Activated CD8-positive, alpha-beta T cell treated with anti-CD3 and anti-CD28 coated beads for 36 hours (primary cell): ENCODE results near the gene SMCO1. TPM values are rescaled to one million over a fixed set of nuclear protein-coding genes. Genes with fewer than 3 reads are reported as not detected.
A peak's percentile ranks its signal among the peaks of the same experiment; 100 is the strongest.
"Not testable (repeated sequence)": the region's sequence is repeated elsewhere in the genome, so short reads cannot be mapped to it uniquely, and the experiment has no call there.

Source experiments
- ATAC-seq: fragments of 200-7000 bp; cut with Tn5 transposase; one replicate; pipeline ENCODE4 v1.10.0; 2021; ENCODE audit warnings: mild to moderate bottlenecking, moderate library complexity
- CTCF ChIA-PET: fragments of 350-600 bp; sonication (Branson Sonifier 250); formaldehyde crosslinking; loops from one replicate; lab custom pipeline; 2021; ENCODE audit warnings: antibody characterized with exemption; lab: Charles Lee
- POLR2A ChIA-PET: fragments of 350-600 bp; sonication (Branson Sonifier 250); formaldehyde crosslinking; loops from one replicate; lab custom pipeline; 2021; ENCODE audit warnings: antibody characterized with exemption; lab: Charles Lee
- DNase-seq: peaks from one replicate; pipeline ENCODE4 v3.0.0-alpha.2; 2020
- H3K27ac Mint-ChIP-seq: one replicate; pipeline ENCODE4 v1.8.0; 2021; ENCODE audit warnings: mild to moderate bottlenecking, mixed read lengths
- H3K27me3 Mint-ChIP-seq: one replicate; pipeline ENCODE4 v1.8.0; 2021; ENCODE audit warnings: mixed read lengths
- H3K36me3 Mint-ChIP-seq: one replicate; pipeline ENCODE4 v1.8.0; 2021; ENCODE audit warnings: low read depth, mixed read lengths
- H3K4me1 Mint-ChIP-seq: one replicate; pipeline ENCODE4 v1.8.0; 2021; ENCODE audit warnings: low read depth, mixed read lengths
- H3K4me3 Mint-ChIP-seq: one replicate; pipeline ENCODE4 v1.8.0; 2021; ENCODE audit warnings: mild to moderate bottlenecking, moderate library complexity, mixed read lengths
- H3K9me3 Mint-ChIP-seq: one replicate; pipeline ENCODE4 v1.8.0; 2021; ENCODE audit warnings: mixed read lengths
- intact Hi-C: fragments of 100-400 bp; cut with micrococcal nuclease; formaldehyde crosslinking; loops from one replicate; pipeline ENCODE4 v1.10.0; 2022
- total RNA-seq, 2 experiments: library from RNA; stranded (reverse); gene quantifications; one replicate each; pipeline ENCODE4 v1.2.3, GENCODE V29; 2021
- TF ChIP-seq, protein P1 (sequence below): fragments of 200-600 bp; IDR thresholded peaks from one replicate; pipeline ENCODE4 v1.8.0; 2022; ENCODE audit warnings: antibody characterized with exemption, mild to moderate bottlenecking

The SMCO1 gene
- total RNA-seq, 2 experiments from 2014 or later: not detected

- DNase-seq (no peak), ATAC-seq (no peak)
- ChIA-PET POLR2A (interaction anchor here (0.8 kb wide), 1 partner anchor 147 kb away, joined by 3 read pairs; no protein-coding TSS in a partner anchor), CTCF (interaction anchor here (1.5 to 1.7 kb wide), 2 partner anchors 23 to 65 kb away, joined by 3 read pairs; no protein-coding TSS in a partner anchor)
- Mint-ChIP-seq H3K4me3 (no peak overlapping the region), H3K27me3 (no peaks in the 10 kb centered on the region), H3K27ac (no peak overlapping the region), H3K9me3 (peaks cover 9% of the 10 kb centered on the region), H3K4me1 (peaks cover 7% of the 10 kb centered on the region), H3K36me3 (peaks cover 12% of the 10 kb centered on the region)
- TF ChIP-seq, protein P1, sequence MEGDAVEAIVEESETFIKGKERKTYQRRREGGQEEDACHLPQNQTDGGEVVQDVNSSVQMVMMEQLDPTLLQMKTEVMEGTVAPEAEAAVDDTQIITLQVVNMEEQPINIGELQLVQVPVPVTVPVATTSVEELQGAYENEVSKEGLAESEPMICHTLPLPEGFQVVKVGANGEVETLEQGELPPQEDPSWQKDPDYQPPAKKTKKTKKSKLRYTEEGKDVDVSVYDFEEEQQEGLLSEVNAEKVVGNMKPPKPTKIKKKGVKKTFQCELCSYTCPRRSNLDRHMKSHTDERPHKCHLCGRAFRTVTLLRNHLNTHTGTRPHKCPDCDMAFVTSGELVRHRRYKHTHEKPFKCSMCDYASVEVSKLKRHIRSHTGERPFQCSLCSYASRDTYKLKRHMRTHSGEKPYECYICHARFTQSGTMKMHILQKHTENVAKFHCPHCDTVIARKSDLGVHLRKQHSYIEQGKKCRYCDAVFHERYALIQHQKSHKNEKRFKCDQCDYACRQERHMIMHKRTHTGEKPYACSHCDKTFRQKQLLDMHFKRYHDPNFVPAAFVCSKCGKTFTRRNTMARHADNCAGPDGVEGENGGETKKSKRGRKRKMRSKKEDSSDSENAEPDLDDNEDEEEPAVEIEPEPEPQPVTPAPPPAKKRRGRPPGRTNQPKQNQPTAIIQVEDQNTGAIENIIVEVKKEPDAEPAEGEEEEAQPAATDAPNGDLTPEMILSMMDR: no peak
- intact Hi-C loops: no loop called here
Observed at GRCh38 chr3:196463804-196464203, 51.3 kb downstream of the SMCO1 start.

DNA sequence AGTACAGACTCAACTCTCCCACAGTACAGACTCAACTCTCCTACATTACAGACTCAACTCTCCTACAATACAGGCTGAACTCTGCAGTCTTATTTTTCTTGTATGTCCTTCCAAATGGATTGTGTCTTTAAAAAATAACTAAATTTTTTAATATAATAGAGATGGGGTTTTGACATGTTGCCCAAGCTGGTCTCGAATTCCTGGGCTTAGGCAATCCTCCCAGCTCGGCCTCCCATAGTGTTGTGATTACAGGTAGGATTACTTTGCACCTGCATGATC is 51.7 kb downstream of the SMCO1 start:
- intact Hi-C loops: no loop called here
- peaks cover 10% of the 10 kb centered on the region for H3K36me3 Mint-ChIP-seq

DNA sequence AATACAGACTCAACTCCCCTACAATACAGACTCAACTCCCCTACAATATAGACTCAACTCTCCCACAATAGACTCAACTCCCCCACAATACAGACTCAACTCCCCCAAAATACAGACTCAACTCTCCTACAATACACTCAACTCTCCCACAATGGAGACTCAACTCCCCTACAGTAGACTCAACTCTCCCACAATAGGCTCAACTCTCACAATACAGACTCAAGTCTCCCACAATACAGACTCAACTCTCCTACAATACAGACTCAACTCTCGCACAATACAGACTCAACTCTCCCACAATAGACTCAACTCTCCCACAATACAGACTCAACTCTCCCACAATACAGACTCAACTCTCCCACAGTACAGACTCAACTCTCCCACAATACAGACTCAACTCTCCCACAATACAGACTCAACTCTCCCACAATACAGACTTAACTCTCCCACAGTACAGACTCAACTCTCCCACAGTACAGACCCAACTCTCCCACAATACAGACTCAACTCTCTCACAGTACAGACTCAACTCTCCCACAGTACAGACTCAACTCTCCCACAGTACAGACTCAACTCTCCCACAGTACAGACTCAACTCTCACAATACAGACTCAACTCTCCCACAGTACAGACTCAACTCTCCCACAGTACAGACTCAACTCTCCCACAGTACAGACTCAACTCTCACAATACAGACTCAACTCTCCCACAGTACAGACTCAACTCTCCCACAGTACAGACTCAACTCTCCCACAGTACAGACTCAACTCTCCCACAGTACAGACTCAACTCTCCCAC is 52.3 kb downstream of the SMCO1 start:
- H3K27me3 Mint-ChIP-seq, H3K9me3 Mint-ChIP-seq, ATAC-seq, H3K27ac Mint-ChIP-seq, H3K4me3 Mint-ChIP-seq, POLR2A ChIA-PET, intact Hi-C loops, H3K36me3 Mint-ChIP-seq, DNase-seq: not testable (repeated sequence)
- peaks cover 10% of the 10 kb centered on the region for H3K4me1 Mint-ChIP-seq
- CTCF ChIA-PET: interaction anchor here (1.7 kb wide), 1 partner anchor 66 kb away, joined by 3 read pairs; no protein-coding TSS in a partner anchor

More for the DNA sequence above, 51.7 kb downstream of the SMCO1 start:
- Mint-ChIP-seq H3K4me3 (no peak overlapping the region), H3K4me1 (peaks cover 7% of the 10 kb centered on the region), H3K27me3 (no peaks in the 10 kb centered on the region), H3K9me3 (peaks cover 9% of the 10 kb centered on the region), H3K27ac (no peak overlapping the region)
- TF ChIP-seq, protein P1: no peak
- no peak for DNase-seq
- POLR2A ChIA-PET: no interaction called here
- CTCF ChIA-PET: interaction anchor here (1.5 to 1.7 kb wide), 2 partner anchors 23 to 66 kb away, joined by 3 read pairs; no protein-coding TSS in a partner anchor
- no peak for ATAC-seq

GRCh38 chr3:196458063-196458462 is 57.1 kb downstream of the SMCO1 start:
- intact Hi-C loops: no loop called here
- peaks cover 15% of the 10 kb centered on the region for H3K4me1 Mint-ChIP-seq
- CTCF ChIA-PET: interaction anchor here (1.0 to 2.1 kb wide), 3 partner anchors 11 to 93 kb away, joined by 3 to 10 read pairs (median 4); no protein-coding TSS in a partner anchor

GRCh38 chr3:196457470-196457869 is 57.7 kb downstream of the SMCO1 start:
- H3K27ac Mint-ChIP-seq, H3K27me3 Mint-ChIP-seq, H3K4me3 Mint-ChIP-seq, H3K9me3 Mint-ChIP-seq, POLR2A ChIA-PET, H3K36me3 Mint-ChIP-seq, ATAC-seq, intact Hi-C loops: not testable (repeated sequence)
- DNase-seq: peak; percentile 10
- CTCF ChIA-PET: interaction anchor here (1.0 to 2.1 kb wide), 3 partner anchors 12 to 92 kb away, joined by 3 to 10 read pairs (median 4); no protein-coding TSS in a partner anchor
- H3K4me1 Mint-ChIP-seq: peaks cover 15% of the 10 kb centered on the region

More at GRCh38 chr3:196458063-196458462, 57.1 kb downstream of the SMCO1 start:
- Mint-ChIP-seq H3K27me3 (no peaks in the 10 kb centered on the region), H3K9me3 (peaks cover 5% of the 10 kb centered on the region), H3K4me3 (no peak overlapping the region), H3K36me3 (peaks cover 2% of the 10 kb centered on the region), H3K27ac (no peak overlapping the region)
- ATAC-seq (no peak), DNase-seq (no peak)
- TF ChIP-seq, protein P1: no peak
- POLR2A ChIA-PET: no interaction called here

Other genes with a start within 250 kb of the SMCO1 start
- 10 to 100 TPM; 31.0 to 33.7 TPM for gene PCYT1A, start 227.6 kb downstream of the SMCO1 start, total RNA-seq
- 1 to 10 TPM; 8.8 to 9.5 TPM for gene DYNLT2B, start 197.1 kb downstream of the SMCO1 start, total RNA-seq
- gene TM4SF19, start 177.0 kb downstream of the SMCO1 start, total RNA-seq: not detected
- gene UBXN7, start 82.9 kb downstream of the SMCO1 start, total RNA-seq: 10 to 100 TPM; 58.4 to 63.7 TPM
- gene RNF168, start 11.6 kb downstream of the SMCO1 start, total RNA-seq: 10 to 100 TPM; 20.9 to 21.2 TPM
- 10 to 100 TPM; 16.2 to 17.2 TPM for gene WDR53, start 53.2 kb upstream of the SMCO1 start, total RNA-seq
- gene FBXO45, start 53.3 kb upstream of the SMCO1 start, total RNA-seq: 10 to 100 TPM; 18.2 TPM
- 10 to 100 TPM; 24.2 to 26.5 TPM for gene NRROS, start 124.3 kb upstream of the SMCO1 start, total RNA-seq
- gene CEP19, start 196.9 kb upstream of the SMCO1 start, total RNA-seq: 1 to 10 TPM; 5.2 to 5.5 TPM
- 10 to 100 TPM; 43.7 to 47.1 TPM for gene PIGX, start 197.0 kb upstream of the SMCO1 start, total RNA-seq
- gene PAK2, start 224.5 kb upstream of the SMCO1 start, total RNA-seq: 10 to 100 TPM; 79.4 to 81.2 TPM